Nucleus accumbens (tissue), 56 donors: ENCODE data around the gene PELO.
"Not testable (repeated sequence)": the region's sequence is repeated elsewhere in the genome, so short reads cannot be mapped to it uniquely, and the experiment has no call there.

Experiments used
- DNase-seq, 56 donors: peaks; one replicate each; lab custom pipeline; 2025; lab: John Stamatoyannopoulos, UW

PELO gene

GRCh38 chr5:52799358-52799982, 11.8 kb downstream of the PELO start:
- peak in 5 of 56 donors; percentile 24 to 63 (median 47) for DNase-seq

DNA sequence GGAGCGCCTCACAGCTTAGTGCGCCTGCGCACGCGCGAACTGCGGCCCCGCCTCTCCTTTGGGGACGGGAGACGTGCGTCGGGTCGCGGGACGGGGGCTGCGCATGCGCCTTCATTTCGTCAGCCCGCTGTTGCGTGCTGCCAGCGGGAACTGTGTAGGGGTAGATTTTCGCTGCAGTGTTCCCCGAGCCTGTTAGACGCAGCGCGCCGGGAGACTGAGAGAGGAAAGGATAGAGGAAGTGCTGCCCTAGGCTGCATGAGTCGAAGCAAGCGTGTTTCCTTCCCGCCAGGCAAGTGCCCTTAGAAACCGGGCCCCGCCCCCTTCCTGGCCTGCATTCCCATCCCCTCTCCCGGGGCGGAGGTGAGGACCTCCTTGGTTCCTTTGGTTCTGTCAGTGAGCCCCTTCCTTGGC, 12.3 kb downstream of the PELO start:
- DNase-seq, result peak; percentile 39 to 97 (median 90)

- DNase-seq, result peak in 43 of 56 donors; percentile 9 to 69 (median 42)
Measured at GRCh38 chr5:52800394-52801213, 12.9 kb downstream of the PELO start.

- DNase-seq, result peak in 10 of 56 donors; percentile 1 to 25 (median 6)
Measured at GRCh38 chr5:52801329-52801728, 13.6 kb downstream of the PELO start.

GRCh38 chr5:52802272-52802973, 14.7 kb downstream of the PELO start:
- no peak for DNase-seq

GRCh38 chr5:52802974-52803336, 15.2 kb downstream of the PELO start:
- DNase-seq, result no peak

GRCh38 chr5:52804387-52804791, 16.7 kb downstream of the PELO start:
- DNase-seq, result no peak

DNA sequence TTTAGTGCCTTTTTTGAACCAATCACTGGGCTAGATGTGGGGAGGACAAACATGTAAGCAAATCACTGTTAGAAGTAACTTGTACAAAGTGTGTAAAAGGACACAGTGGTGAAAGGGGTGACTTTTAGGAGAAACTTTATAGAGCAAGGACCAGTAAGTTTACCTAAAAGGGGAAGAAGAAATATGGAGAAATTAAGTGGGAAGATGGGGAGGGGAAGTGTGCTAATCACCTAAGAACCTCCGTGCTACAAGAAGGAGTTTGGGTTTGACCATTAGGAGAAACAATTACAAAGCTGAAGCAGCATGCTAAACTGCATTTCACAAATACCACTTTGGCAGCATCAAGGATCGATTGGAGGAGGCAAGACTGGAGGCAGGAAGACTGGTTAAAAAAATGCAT, 17.3 kb downstream of the PELO start:
- DNase-seq, result no peak

DNA sequence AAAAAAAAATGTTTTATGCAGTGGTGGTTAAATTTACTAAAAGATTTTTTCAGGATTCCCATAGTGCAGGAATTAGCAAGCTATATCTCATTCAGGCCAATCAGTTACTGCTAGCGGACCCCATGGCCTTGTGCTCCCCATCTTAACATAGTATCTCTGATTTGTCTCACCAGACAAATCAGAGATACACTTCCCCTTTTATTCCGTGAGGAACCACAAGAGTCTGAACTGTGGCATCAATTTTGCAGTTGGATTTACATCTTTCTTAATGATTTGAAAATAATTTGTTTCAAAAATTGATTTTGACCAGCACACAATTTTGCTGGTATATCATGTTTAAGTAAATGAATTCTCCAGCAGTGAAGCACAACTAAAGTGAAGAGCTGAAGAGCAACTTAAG, 17.9 kb downstream of the PELO start:
- DNase-seq, result no peak

GRCh38 chr5:52807037-52807436, 19.3 kb downstream of the PELO start:
- DNase-seq, result peak in 2 of 56 donors; percentile 1 to 2

GRCh38 chr5:52807723-52808122, 20.0 kb downstream of the PELO start:
- DNase-seq, result no peak

GRCh38 chr5:52808316-52808901, 20.7 kb downstream of the PELO start:
- no peak for DNase-seq

GRCh38 chr5:52809884-52810283, 22.2 kb downstream of the PELO start:
- DNase-seq, result no peak

DNA sequence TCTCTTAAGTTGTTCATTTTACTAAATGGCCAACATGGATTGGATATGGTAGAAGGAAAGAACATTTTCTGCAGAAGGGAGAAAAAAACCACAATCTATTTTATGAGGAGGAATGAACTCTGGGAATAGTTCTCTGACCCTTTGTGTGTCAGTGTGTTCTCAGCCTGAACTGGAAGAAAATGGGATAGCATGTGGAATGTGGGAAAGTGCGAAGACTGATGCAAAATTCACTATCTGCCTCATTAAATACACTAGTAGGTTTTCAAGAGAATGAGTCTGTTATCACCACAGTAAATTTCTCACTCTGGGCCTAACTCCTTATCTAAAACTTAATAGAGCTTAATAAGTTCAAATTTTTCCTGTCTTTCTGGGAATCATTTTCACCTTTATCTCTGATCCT, 22.7 kb downstream of the PELO start:
- DNase-seq, result no peak

DNA sequence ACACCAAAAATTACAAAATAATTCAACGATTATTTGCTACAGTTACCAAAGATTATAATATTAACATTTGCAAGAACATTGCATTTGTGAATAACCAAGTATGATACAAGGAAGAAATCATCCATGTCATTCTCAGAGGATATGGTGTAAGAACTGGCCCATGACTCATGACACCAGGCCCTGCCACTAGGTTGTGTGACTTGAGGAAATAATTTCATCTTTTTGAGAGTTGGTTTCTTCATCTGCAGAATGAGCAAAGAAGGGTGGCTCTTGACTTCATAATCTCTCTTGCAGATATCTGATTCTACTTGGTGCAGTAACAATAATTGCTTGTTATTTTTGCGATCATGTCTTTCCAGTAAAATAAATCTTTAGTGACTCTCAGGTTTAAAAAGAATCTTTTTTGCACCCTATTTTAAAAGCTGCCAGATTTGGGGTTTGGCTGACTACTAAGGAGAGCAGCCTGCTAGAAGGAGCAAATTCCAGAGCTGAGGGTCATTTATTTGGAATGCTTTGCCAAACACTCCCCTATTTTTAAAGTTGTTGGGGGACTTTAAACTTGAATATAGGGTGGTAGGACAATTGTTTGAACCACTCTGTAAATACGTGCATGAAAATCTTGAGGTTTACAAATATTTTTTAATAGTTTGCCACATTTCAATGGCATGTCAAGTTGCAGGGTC, 23.5 kb downstream of the PELO start:
- DNase-seq, result no peak

DNA sequence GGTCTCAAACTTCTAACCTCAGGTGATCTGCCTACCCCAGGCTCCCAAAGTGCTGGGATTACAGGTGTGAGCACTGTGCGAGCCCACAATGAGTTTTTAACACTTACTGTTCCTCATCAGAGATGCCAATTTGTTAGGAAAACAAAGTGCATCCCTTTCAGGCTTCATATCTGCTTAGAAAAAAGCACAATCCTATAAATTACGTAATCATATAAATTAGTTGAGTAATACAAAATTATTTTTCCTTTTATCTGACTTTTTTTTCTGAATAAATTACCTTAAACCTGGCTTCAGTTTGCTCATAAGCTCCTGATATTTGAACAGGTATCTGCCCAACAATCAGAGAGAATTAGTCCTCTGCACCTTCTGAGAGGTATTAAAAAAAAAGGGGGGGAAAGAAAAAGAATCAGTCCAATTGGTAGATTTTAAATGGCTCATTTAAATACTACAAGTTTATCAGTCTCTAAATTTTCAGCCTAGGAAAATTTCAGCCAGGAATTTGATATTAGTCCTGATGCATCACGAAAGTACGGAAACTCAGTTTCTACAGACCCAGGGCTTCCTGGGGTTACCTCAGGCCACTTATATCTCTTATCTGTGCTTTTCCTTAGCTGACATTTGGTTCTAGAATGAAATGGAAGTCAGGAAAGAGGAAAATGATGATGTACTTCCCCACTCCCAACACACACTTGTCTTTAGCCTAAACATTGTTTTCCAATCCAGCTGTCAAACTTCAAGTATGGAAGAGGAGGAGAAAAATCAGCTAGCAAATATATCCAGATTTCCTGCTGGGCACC, 26.8 kb downstream of the PELO start:
- no peak for DNase-seq

GRCh38 chr5:52817818-52818217, 30.1 kb downstream of the PELO start:
- no peak for DNase-seq

DNA sequence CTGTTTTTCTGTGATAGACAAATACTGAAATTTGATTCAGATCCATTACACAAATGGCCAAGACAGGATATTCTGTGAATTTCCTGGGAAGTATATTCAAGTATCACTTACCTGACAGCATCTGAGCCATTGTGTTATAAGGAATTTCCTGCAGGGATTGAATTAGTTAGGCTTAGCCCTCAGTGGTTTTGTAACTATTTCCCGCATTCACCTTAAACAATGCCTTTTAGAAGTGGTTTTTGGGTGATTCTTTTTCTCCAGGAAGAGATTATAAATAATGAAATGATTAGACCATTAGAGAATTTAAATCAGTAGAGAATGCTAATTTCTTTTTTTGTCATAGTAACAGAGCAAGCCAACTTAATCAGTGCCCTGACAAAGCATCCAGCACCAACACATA, 30.6 kb downstream of the PELO start:
- no peak for DNase-seq

- not testable (repeated sequence) for DNase-seq
Measured at GRCh38 chr5:52818807-52819206, 31.1 kb downstream of the PELO start.

DNA sequence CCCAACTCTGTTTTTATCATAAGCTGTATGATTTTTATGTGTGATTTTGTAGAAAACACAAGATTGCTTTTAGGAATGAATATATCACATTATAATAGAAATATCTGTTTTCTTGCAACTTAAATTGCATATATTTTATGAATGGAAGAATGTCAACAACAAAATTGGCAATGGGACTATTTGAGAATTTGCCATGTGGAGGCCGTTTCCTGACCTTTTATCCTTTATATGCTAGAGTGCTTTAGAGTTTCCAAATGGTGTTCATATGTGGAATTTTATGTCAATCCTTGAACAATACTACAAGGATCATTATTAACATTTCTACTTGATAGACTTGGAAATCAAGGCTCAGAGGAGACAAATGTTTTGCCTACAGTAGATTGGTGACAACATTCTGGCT, 34.2 kb downstream of the PELO start:
- DNase-seq, result no peak
